Measurements from ENCODE around the gene GMPS. TPM values are rescaled to one million over a fixed set of nuclear protein-coding genes. Genes with fewer than 3 reads are reported as not detected.

GMPS gene
- total and polyA plus RNA-seq, 2 of the 8 experiments (the other 6 are each of a cell fraction or from before 2014, with no cell fraction given) = 57.7 to 175 TPM

GRCh38 chr3:155876037-155876436 lies 5.6 kb downstream of the GMPS start:
- Histone ChIP-seq H2BK12ac (ENCODE audit: low read depth, low read length) (no peak overlapping the region), H2AFZ (ENCODE audit: low read length) (no peak overlapping the region), H3K79me2 (ENCODE audit: control insufficient read depth in 1 of 2, insufficient read depth in 2 of 2, low read length in 2 of 2) (peaks cover 22 to 100% of the 10 kb centered on the region in 2 experiments), H3K14ac (ENCODE audit: insufficient read length) (no peak overlapping the region), H4K20me1 (replicated peaks in 1 of 2; ENCODE audit: control insufficient read depth in 1 of 2, insufficient read depth in 2 of 2, low read length in 2 of 2) (peaks cover 15 to 17% of the 10 kb centered on the region in 2 experiments), H3K23me2 (ENCODE audit: low read depth, low read length) (peaks cover 6% of the 10 kb centered on the region), H2BK5ac (ENCODE audit: low read depth, low read length) (no peak overlapping the region), H3K27ac (ENCODE audit: low read depth, low read length) (no peak overlapping the region), H2AK5ac (ENCODE audit: low read depth, low read length) (no peak overlapping the region), H4K8ac (ENCODE audit: extremely low read depth, insufficient read depth, low read length) (no peak overlapping the region), H3K27me3 (replicated peaks in 1 of 4; ENCODE audit: control insufficient read depth in 3 of 4, extremely low read depth in 1 of 4, insufficient read depth in 3 of 4, low read length in 3 of 4) (no peaks in the 10 kb centered on the region), H3K18ac (ENCODE audit: extremely low read depth, low read length) (no peak overlapping the region), H3K4me3 (ENCODE audit: extremely low read depth in 1 of 4, insufficient read depth in 2 of 4, low read depth in 3 of 4, low read length in 4 of 4) (no peak overlapping the region), H3K4me1 (replicated peaks in 1 of 4; ENCODE audit: control insufficient read depth in 3 of 4, insufficient read depth in 4 of 4, low read length in 3 of 4) (peaks cover 0 to 3% (median 3%) of the 10 kb centered on the region in 4 experiments; a peak in 3 of 7 replicates), H3K23ac (ENCODE audit: insufficient read length) (no peak overlapping the region), H3K4me2 (ENCODE audit: insufficient read depth in 1 of 2, low read depth in 2 of 2, low read length in 2 of 2) (no peak overlapping the region), H2BK20ac (ENCODE audit: low read length) (no peak overlapping the region), H4K91ac (replicated peaks; ENCODE audit: insufficient read length, low read length) (no peak overlapping the region), H3K4ac (replicated peaks; ENCODE audit: insufficient read length, low read depth, low read length) (no peak overlapping the region), H3K9ac (replicated peaks in 1 of 4; ENCODE audit: extremely low read depth in 1 of 4, low read depth in 3 of 4, low read length in 3 of 4) (no peak overlapping the region), H3K36me3 (ENCODE audit: control insufficient read depth in 2 of 4, insufficient read depth in 4 of 4, low read length in 3 of 4) (no peaks in the 10 kb centered on the region), H3K9me3 (ENCODE audit: insufficient read depth in 2 of 2, low read depth in 1 of 2, low read length in 1 of 2) (no peaks in the 10 kb centered on the region), H2BK120ac (replicated peaks; ENCODE audit: low read depth, low read length) (no peak overlapping the region), H3K79me1 (ENCODE audit: low read depth, low read length) (peaks cover 4% of the 10 kb centered on the region; the same call in 1 of the 2 replicates), H4K5ac (ENCODE audit: insufficient read length, low read depth, low read length) (no peak overlapping the region), H2BK15ac (ENCODE audit: low read length) (no peak overlapping the region), H3K56ac (replicated peaks; ENCODE audit: insufficient read length, low read depth, low read length) (no peak overlapping the region)
- ChIA-PET POLR2A (ENCODE audit: partially characterized antibody) (interaction anchor here (1.3 to 1.5 kb wide), 2 partner anchors 70 to 130 kb away, joined by 4 to 5 read pairs; partner anchors contain the start of gene C3orf33), CTCF (ENCODE audit: partially characterized antibody) (no interaction called here)
- 78% methylated on average over 3 of the region's 3 CpGs; no CpG with 5 or more reads in 1 of the 2 experiments for WGBS, 2 experiments (ENCODE audit: extremely low coverage in 1 of 2, insufficient coverage in 1 of 2, insufficient read length in 1 of 2, insufficient replicate concordance in 2 of 2, low coverage in 1 of 2, low lambda C conversion rate in 2 of 2, missing lambda C conversion rate in 1 of 2)
- FAIRE-seq = no peak
- no peak for DNase-seq (ENCODE audit: low read depth in 1 of 2, low spot score in 2 of 2)
- TF ChIP-seq SRF (IDR thresholded peaks at IDR 0.05; ENCODE audit: low read depth, low read length) = no peak
- no peak for TF ChIP-seq EGR1 (IDR thresholded peaks at IDR 0.05; ENCODE audit: borderline replicate concordance, low read depth, low read length)
- TF ChIP-seq SIX5 (IDR thresholded peaks at IDR 0.05; ENCODE audit: low read depth, low read length) = no peak
- no peak for TF ChIP-seq CHD1 (IDR thresholded peaks at IDR 0.05; ENCODE audit: low read depth, low read length)
- no peak for TF ChIP-seq HDAC2 (IDR thresholded peaks at IDR 0.05; ENCODE audit: borderline replicate concordance in 1 of 2, low read depth in 2 of 2, low read length in 2 of 2)
- no peak for TF ChIP-seq RXRA (IDR thresholded peaks at IDR 0.05; ENCODE audit: insufficient read depth, low read depth, low read length)
- no peak for TF ChIP-seq EP300 (IDR thresholded peaks at IDR 0.05; ENCODE audit: borderline replicate concordance in 1 of 2, low read depth in 2 of 2, low read length in 2 of 2)
- TF ChIP-seq JUND (IDR thresholded peaks at IDR 0.05; ENCODE audit: low read length) = no peak
- no peak for TF ChIP-seq GTF2F1 (IDR thresholded peaks at IDR 0.05; ENCODE audit: borderline replicate concordance, low read depth, low read length)
- TF ChIP-seq POU5F1 (IDR thresholded peaks at IDR 0.05; ENCODE audit: low read depth, low read length) = no peak
- no peak for TF ChIP-seq CBX8 (IDR thresholded peaks at IDR 0.05; ENCODE audit: borderline replicate concordance, low read depth, low read length)
- TF ChIP-seq SP2 (IDR thresholded peaks at IDR 0.05; ENCODE audit: low read length) = no peak
- TF ChIP-seq CHD2 (IDR thresholded peaks at IDR 0.05; ENCODE audit: low read length) = no peak

Data from H1 (cell line).